HTERT RPE-1 (cell line): ENCODE results near the gene MCTP1.

Source experiments
- in situ Hi-C: fragments of 300-500 bp; cut with MboI; formaldehyde crosslinking; loops from 4 replicates; pipeline ENCODE4 v1.14.3; 2020; ENCODE audit warnings: low sequenced_read_pairs

Gene MCTP1

GRCh38 chr5:94782383-94782782 lies 502.5 kb downstream of the MCTP1 start:
- in situ Hi-C loops: no loop called here

- in situ Hi-C loops: no loop called here
Measured at GRCh38 chr5:94779684-94780083, 505.2 kb downstream of the MCTP1 start.

GRCh38 chr5:94778732-94779131 lies 506.2 kb downstream of the MCTP1 start:
- in situ Hi-C loops: no loop called here

- in situ Hi-C loops: no loop called here
Measured at GRCh38 chr5:94778299-94778698, 506.6 kb downstream of the MCTP1 start.

- in situ Hi-C loops: no loop called here
Measured at GRCh38 chr5:94777056-94777880, 507.6 kb downstream of the MCTP1 start.

- in situ Hi-C loops: no loop called here
Measured at GRCh38 chr5:94776167-94776566, 508.7 kb downstream of the MCTP1 start.

- in situ Hi-C loops: no loop called here
Measured at GRCh38 chr5:94775088-94775487, 509.8 kb downstream of the MCTP1 start.

- in situ Hi-C loops: no loop called here
Measured at GRCh38 chr5:94771742-94772141, 513.2 kb downstream of the MCTP1 start.

GRCh38 chr5:94769996-94770395 lies 514.9 kb downstream of the MCTP1 start:
- in situ Hi-C loops: no loop called here

GRCh38 chr5:94761786-94762185 lies 523.1 kb downstream of the MCTP1 start:
- in situ Hi-C loops: no loop called here

- in situ Hi-C loops: no loop called here
Measured at GRCh38 chr5:94761055-94761454, 523.8 kb downstream of the MCTP1 start.

GRCh38 chr5:94759961-94760360 lies 524.9 kb downstream of the MCTP1 start:
- in situ Hi-C loops: no loop called here

GRCh38 chr5:94759022-94759421 lies 525.9 kb downstream of the MCTP1 start:
- in situ Hi-C loops: no loop called here

GRCh38 chr5:94754824-94755223 lies 530.1 kb downstream of the MCTP1 start:
- in situ Hi-C loops: no loop called here

GRCh38 chr5:94751460-94751859 lies 533.4 kb downstream of the MCTP1 start:
- in situ Hi-C loops: no loop called here

GRCh38 chr5:94750681-94751080 lies 534.2 kb downstream of the MCTP1 start:
- in situ Hi-C loops: no loop called here

GRCh38 chr5:94749042-94749441 lies 535.9 kb downstream of the MCTP1 start:
- in situ Hi-C loops: no loop called here

GRCh38 chr5:94748212-94748611 lies 536.7 kb downstream of the MCTP1 start:
- in situ Hi-C loops: no loop called here

- in situ Hi-C loops: no loop called here
Measured at GRCh38 chr5:94747371-94747770, 537.5 kb downstream of the MCTP1 start.

- in situ Hi-C loops: no loop called here
Measured at GRCh38 chr5:94746731-94747124, 538.2 kb downstream of the MCTP1 start.

- in situ Hi-C loops: no loop called here
Measured at GRCh38 chr5:94745786-94746730, 538.8 kb downstream of the MCTP1 start.

- in situ Hi-C loops: no loop called here
Measured at GRCh38 chr5:94744906-94745305, 540.0 kb downstream of the MCTP1 start.
